ENCODE data around the gene CARD11. TPM values are rescaled to one million over a fixed set of nuclear protein-coding genes. Genes with fewer than 3 reads are reported as not detected.

Gene CARD11
- total and polyA plus RNA-seq, 2 donors (not counting 1 experiment from before 2014, with no cell fraction given): 129 to 135 TPM

DNA sequence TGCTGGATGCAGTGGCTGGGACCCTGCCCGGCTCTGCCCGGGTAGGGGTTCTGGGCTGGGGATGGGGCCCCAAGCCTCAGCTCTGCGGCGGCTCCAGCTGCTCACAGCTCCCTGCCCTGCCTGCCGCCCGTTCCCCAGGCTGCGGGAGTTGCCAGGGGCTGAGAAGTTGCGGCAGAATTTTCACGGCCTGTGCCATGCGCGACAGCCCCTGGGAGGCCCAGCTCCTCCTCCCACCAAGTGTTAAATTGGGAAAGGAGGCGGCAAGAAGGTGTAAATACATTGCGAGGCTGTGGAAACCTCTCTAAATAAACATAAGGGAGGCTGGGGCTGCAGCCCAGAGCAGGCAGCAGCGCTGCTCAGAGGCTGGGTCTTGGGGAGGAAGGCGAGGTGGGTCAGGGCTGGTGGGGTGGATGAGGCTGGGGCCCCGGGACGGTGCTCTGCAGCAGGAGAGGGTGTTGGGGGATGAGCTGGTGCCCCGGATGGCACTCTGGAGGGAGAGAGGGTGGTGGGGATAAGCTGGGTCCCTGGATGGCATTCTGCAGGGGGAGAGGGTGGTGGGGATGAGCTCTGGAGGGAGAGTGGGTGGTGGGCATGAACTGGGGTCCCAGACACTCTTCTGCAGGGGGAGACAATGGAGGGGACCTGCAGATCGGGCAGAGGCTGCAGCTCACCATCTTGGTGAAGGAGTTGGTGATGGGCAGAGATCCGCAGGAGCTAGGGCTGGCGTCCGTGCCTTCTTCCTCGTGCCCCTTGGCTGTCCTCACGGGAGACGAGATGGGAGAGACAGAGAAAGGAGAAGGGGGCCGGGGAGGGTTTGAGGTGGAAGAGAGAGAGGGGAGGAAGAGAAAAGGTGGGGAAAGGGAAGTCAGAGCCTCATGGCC is 114.1 kb downstream of the CARD11 start:
- CTCF ChIA-PET: no interaction called here
- H3K27me3 ChIP-seq (replicated peaks in 1 of 4; ENCODE audit: control extremely low read depth in 1 of 4, control insufficient read depth in 3 of 4, insufficient read depth in 4 of 4, low read length in 3 of 4): no peaks in the 10 kb centered on the region
- ATAC-seq (ENCODE audit: low read depth) (no peak), DNase-seq (no peak)
- no peak overlapping the region for H2AFZ ChIP-seq (ENCODE audit: insufficient read depth, low read depth, low read length, poor library complexity, severe bottlenecking)
- H3K4me1 ChIP-seq (ENCODE audit: control insufficient read depth in 2 of 2, insufficient read depth in 2 of 2, low read length in 2 of 2): no peaks in the 10 kb centered on the region
- no peak overlapping the region for H3K4me3 ChIP-seq (ENCODE audit: control extremely low read depth in 1 of 5, extremely low read depth in 1 of 5, insufficient read depth in 1 of 5, low read depth in 2 of 5, low read length in 4 of 5)
- no peak overlapping the region for H3K9ac ChIP-seq (ENCODE audit: low read length)
- WGBS (ENCODE audit: insufficient coverage): 93% methylated on average over 20 of the region's 26 CpGs
- H3K4me2 ChIP-seq (replicated peaks; ENCODE audit: low read depth, low read length, poor library complexity, severe bottlenecking): no peak overlapping the region
- no peaks in the 10 kb centered on the region for H3K9me3 ChIP-seq (ENCODE audit: control extremely low read depth in 1 of 3, control insufficient read depth in 2 of 3, insufficient read depth in 1 of 3, low read length in 2 of 3)
- Mint-ChIP-seq H3K9me3 (ENCODE audit: insufficient read depth) (no peaks in the 10 kb centered on the region), H3K27ac (no peak overlapping the region), H3K4me3 (no peak overlapping the region), H3K27me3 (no peaks in the 10 kb centered on the region), H3K4me1 (no peaks in the 10 kb centered on the region)
- no peak for TF ChIP-seq EZH2 (IDR thresholded peaks at IDR 0.05; ENCODE audit: borderline replicate concordance, insufficient read depth, low read depth, low read length, poor library complexity, severe bottlenecking)
- TF ChIP-seq CTCF (IDR thresholded peaks at IDR 0.05): no peak
- POLR2A ChIA-PET: interaction anchor here (0.5 to 0.8 kb wide), 2 partner anchors 12 to 132 kb away, joined by 3 to 4 read pairs; no protein-coding TSS in a partner anchor
- H3K36me3 ChIP-seq (replicated peaks in 1 of 2; ENCODE audit: control extremely low read depth in 1 of 2, control insufficient read depth in 1 of 2, extremely low read depth in 1 of 2, insufficient read depth in 2 of 2, low read length in 1 of 2): peaks cover 8 to 89% of the 10 kb centered on the region in 2 experiments
- H4K20me1 ChIP-seq (ENCODE audit: control insufficient read depth, insufficient read depth, low read length, poor library complexity, severe bottlenecking): peaks cover 8% of the 10 kb centered on the region
- no peaks in the 10 kb centered on the region for H3K79me2 ChIP-seq (ENCODE audit: control insufficient read depth, insufficient read depth, low read length)
- intact Hi-C loops (cut with micrococcal nuclease): no loop called here
- no peak overlapping the region for H3K27ac ChIP-seq (ENCODE audit: low read length in 2 of 2)

- no peak overlapping the region for H3K4me3 ChIP-seq (ENCODE audit: control extremely low read depth in 1 of 5, extremely low read depth in 1 of 5, insufficient read depth in 1 of 5, low read depth in 2 of 5, low read length in 4 of 5)
- ATAC-seq (ENCODE audit: low read depth) (no peak), DNase-seq (no peak)
- no peaks in the 10 kb centered on the region for H3K9me3 ChIP-seq (ENCODE audit: control extremely low read depth in 1 of 3, control insufficient read depth in 2 of 3, insufficient read depth in 1 of 3, low read length in 2 of 3)
- POLR2A ChIA-PET: no interaction called here
- intact Hi-C loops (cut with micrococcal nuclease): no loop called here
- Mint-ChIP-seq H3K4me1 (no peaks in the 10 kb centered on the region), H3K27ac (no peak overlapping the region), H3K9me3 (ENCODE audit: insufficient read depth) (no peaks in the 10 kb centered on the region), H3K27me3 (no peaks in the 10 kb centered on the region), H3K4me3 (no peak overlapping the region)
- H3K27ac ChIP-seq (ENCODE audit: low read length in 2 of 2): no peak overlapping the region
- H3K9ac ChIP-seq (ENCODE audit: low read length): no peak overlapping the region
- H3K79me2 ChIP-seq (ENCODE audit: control insufficient read depth, insufficient read depth, low read length): no peaks in the 10 kb centered on the region
- H3K4me2 ChIP-seq (replicated peaks; ENCODE audit: low read depth, low read length, poor library complexity, severe bottlenecking): no peak overlapping the region
- peaks cover 1% of the 10 kb centered on the region for H4K20me1 ChIP-seq (ENCODE audit: control insufficient read depth, insufficient read depth, low read length, poor library complexity, severe bottlenecking)
- CTCF ChIA-PET: no interaction called here
- 97% methylated on average over 33 of the region's 35 CpGs for WGBS (ENCODE audit: insufficient coverage)
- no peak for TF ChIP-seq EZH2 (IDR thresholded peaks at IDR 0.05; ENCODE audit: borderline replicate concordance, insufficient read depth, low read depth, low read length, poor library complexity, severe bottlenecking)
- no peak for TF ChIP-seq CTCF (IDR thresholded peaks at IDR 0.05)
- H3K27me3 ChIP-seq (replicated peaks in 1 of 4; ENCODE audit: control extremely low read depth in 1 of 4, control insufficient read depth in 3 of 4, insufficient read depth in 4 of 4, low read length in 3 of 4): no peaks in the 10 kb centered on the region
- H3K36me3 ChIP-seq (replicated peaks in 1 of 2; ENCODE audit: control extremely low read depth in 1 of 2, control insufficient read depth in 1 of 2, extremely low read depth in 1 of 2, insufficient read depth in 2 of 2, low read length in 1 of 2): peaks cover 8 to 89% of the 10 kb centered on the region in 2 experiments
- no peaks in the 10 kb centered on the region for H3K4me1 ChIP-seq (ENCODE audit: control insufficient read depth in 2 of 2, insufficient read depth in 2 of 2, low read length in 2 of 2)
- no peak overlapping the region for H2AFZ ChIP-seq (ENCODE audit: insufficient read depth, low read depth, low read length, poor library complexity, severe bottlenecking)
These were observed 114.9 kb downstream of the CARD11 start for GRCh38 chr7:2928613-2929311.
